Astrocyte (in vitro differentiated cells and primary cell): ENCODE measurements around the gene CEND1.

Source experiments
- EZH2 ChIP-seq: IDR thresholded peaks from 2 replicates; pipeline ENCODE4 v1.6.1; 2012; ENCODE audit warnings: mild to moderate bottlenecking, low read length, inconsistent platforms; ENCODE audit not compliant: insufficient read depth
- TF ChIP-seq, protein P1 (sequence below): IDR thresholded peaks from 2 replicates; pipeline ENCODE4 v1.5.1; 2011; ENCODE audit warnings: low read depth, mild to moderate bottlenecking, inconsistent platforms, low read length, moderate library complexity; ENCODE audit not compliant: insufficient read depth

DNA sequence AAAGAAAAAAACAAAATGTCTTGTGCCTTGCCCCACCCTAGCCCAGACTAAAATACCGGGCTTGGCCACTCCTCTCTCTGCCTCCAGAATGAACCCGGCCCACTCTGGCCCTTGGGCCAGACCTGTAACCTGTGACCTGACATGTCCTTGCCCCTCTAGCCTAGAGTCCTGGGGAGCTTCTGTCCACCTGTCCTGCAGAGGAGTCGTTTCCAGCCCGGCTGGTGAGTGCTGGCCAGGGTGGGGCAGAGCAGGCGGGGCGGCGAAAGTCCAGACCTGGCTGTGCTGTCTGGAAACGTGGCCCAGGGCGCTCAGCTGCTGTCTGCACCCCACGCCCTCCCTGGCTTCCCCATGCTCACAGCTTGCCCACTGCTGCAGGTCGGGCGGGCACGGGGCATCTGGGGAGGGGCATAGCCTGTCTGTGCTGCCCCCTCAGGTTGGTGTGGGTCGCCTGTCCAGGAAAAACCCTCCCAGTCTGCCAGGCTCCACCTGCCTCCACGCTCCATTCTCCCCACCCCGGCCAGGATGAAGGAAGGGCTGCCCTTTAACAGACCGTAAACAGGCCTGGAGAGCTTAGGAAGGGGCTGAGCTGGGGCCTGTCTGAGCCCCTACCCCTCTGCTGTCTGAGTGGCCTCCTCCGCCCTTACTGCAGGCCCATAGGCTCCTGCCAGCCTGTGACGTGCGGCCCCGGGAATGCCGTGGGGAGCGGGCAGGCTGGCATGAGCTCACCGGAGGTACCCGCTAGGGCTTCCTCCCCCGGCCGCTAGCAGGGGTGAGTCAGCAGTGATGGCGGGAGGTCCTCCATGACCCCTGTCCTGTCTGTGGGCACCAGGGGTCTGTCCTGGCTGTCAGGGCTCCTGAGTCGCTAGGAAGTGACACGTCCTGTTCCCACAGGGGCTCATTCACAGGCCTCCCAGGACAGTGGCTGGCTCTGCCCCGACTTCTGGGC lies 44.8 kb upstream of the CEND1 start:
- TF ChIP-seq, protein P1, sequence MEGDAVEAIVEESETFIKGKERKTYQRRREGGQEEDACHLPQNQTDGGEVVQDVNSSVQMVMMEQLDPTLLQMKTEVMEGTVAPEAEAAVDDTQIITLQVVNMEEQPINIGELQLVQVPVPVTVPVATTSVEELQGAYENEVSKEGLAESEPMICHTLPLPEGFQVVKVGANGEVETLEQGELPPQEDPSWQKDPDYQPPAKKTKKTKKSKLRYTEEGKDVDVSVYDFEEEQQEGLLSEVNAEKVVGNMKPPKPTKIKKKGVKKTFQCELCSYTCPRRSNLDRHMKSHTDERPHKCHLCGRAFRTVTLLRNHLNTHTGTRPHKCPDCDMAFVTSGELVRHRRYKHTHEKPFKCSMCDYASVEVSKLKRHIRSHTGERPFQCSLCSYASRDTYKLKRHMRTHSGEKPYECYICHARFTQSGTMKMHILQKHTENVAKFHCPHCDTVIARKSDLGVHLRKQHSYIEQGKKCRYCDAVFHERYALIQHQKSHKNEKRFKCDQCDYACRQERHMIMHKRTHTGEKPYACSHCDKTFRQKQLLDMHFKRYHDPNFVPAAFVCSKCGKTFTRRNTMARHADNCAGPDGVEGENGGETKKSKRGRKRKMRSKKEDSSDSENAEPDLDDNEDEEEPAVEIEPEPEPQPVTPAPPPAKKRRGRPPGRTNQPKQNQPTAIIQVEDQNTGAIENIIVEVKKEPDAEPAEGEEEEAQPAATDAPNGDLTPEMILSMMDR = no peak
- no peak for TF ChIP-seq EZH2
